H1 (cell line): ENCODE measurements around the gene DPEP2NB. TPM values are rescaled to one million over a fixed set of nuclear protein-coding genes. Genes with fewer than 3 reads are reported as not detected.

Source experiments
- ATF2 ChIP-seq: IDR thresholded peaks from 2 replicates; pipeline ENCODE4 v1.6.1; 2012; ENCODE audit warnings: low read length, inconsistent platforms
- BACH1 ChIP-seq: IDR thresholded peaks from 2 replicates; pipeline ENCODE4 v1.6.1; 2012; ENCODE audit warnings: low read length, improper control_type of control experiment
- BRCA1 ChIP-seq: IDR thresholded peaks from 2 replicates; pipeline ENCODE4 v1.6.1; 2012; ENCODE audit warnings: low read depth, low read length, improper control_type of control experiment
- CEBPB ChIP-seq: IDR thresholded peaks from 2 replicates; pipeline ENCODE4 v1.6.1; 2012; ENCODE audit warnings: low read depth, low read length
- CHD1 ChIP-seq: IDR thresholded peaks from 2 replicates; pipeline ENCODE4 v1.6.1; 2012; ENCODE audit warnings: low read depth, low read length, improper control_type of control experiment
- CREB1 ChIP-seq: IDR thresholded peaks from 2 replicates; pipeline ENCODE4 v1.6.1; 2012; ENCODE audit warnings: inconsistent platforms
- CTCF ChIP-seq, 3 experiments: IDR thresholded peaks; 1 replicate in 2 of 3; 2 replicates in 1 of 3; pipeline versions ENCODE4 v1.5.1 to v1.6.1; 2011; ENCODE audit warnings: low read length in 3 of 3, mild to moderate bottlenecking in 3 of 3, inconsistent platforms in 2 of 3, low read depth in 1 of 3, moderate library complexity in 1 of 3; ENCODE audit not compliant: insufficient read depth in 1 of 3; ENCODE audit errors: control extremely low read depth in 1 of 3
- EP300 ChIP-seq, 2 experiments: IDR thresholded peaks; 1 replicate in 1 of 2; 2 replicates in 1 of 2; pipeline ENCODE4 v1.6.1; 2011 to 2012; ENCODE audit warnings: low read depth in 2 of 2, low read length in 2 of 2, mild to moderate bottlenecking in 2 of 2, borderline replicate concordance in 1 of 2, inconsistent platforms in 1 of 2, moderate library complexity in 1 of 2
- FOSL1 ChIP-seq: IDR thresholded peaks from 2 replicates; pipeline ENCODE4 v1.6.1; 2011; ENCODE audit warnings: mild to moderate bottlenecking, low read depth, low read length, moderate library complexity; ENCODE audit not compliant: insufficient read depth
- HDAC6 ChIP-seq: IDR thresholded peaks from one replicate; pipeline ENCODE4 v1.7.1; 2012; ENCODE audit warnings: low read depth, mild to moderate bottlenecking, inconsistent platforms, low read length, moderate library complexity
- KDM1A ChIP-seq: fragments of 200-600, 300-600 bp; sonication (generic); IDR thresholded peaks from 2 replicates; pipeline ENCODE4 v1.7.1; 2016; ENCODE audit warnings: mild to moderate bottlenecking, low read length, borderline replicate concordance
- KDM5A ChIP-seq: fragments of 200-600 bp; IDR thresholded peaks from 2 replicates; pipeline ENCODE4 v1.7.1; 2012; ENCODE audit warnings: mild to moderate bottlenecking, low read length, inconsistent platforms, mixed read lengths
- NRF1 ChIP-seq: IDR thresholded peaks from 2 replicates; pipeline ENCODE4 v1.6.1; 2011; ENCODE audit warnings: mild to moderate bottlenecking, low read depth, low read length, improper control_type of control experiment
- SIN3A ChIP-seq, 2 experiments: IDR thresholded peaks in 1 of 2; conservative IDR thresholded peaks in 1 of 2; 2 replicates each; pipeline ENCODE4 v1.6.1; 2011 to 2012; ENCODE audit warnings: low read length in 2 of 2, improper control_type of control experiment in 1 of 2, low read depth in 1 of 2, mild to moderate bottlenecking in 1 of 2
- SP1 ChIP-seq: IDR thresholded peaks from 2 replicates; pipeline ENCODE4 v1.6.1; 2011; ENCODE audit warnings: low read depth, low read length
- SUZ12 ChIP-seq: fragments of 200-600 bp; sonication (generic); IDR thresholded peaks from 2 replicates; pipeline ENCODE4 v1.6.1; 2012; ENCODE audit warnings: mild to moderate bottlenecking, inconsistent platforms, low read length, moderate library complexity, mixed read lengths
- TEAD4 ChIP-seq: IDR thresholded peaks from 2 replicates; pipeline ENCODE4 v1.6.1; 2012; ENCODE audit warnings: low read depth, low read length, inconsistent platforms, mixed read lengths
- polyA plus RNA-seq, 7 experiments: library from polyadenylated mRNA; depleted of rRNA in 3 of 7; stranded (reverse) in 5 of 7; unstranded in 2 of 7; fragments of >200 nt in 5 of 7; fragments of 200-250 nt in 2 of 7; gene quantifications; 1 replicate in 5 of 7; 2 replicates in 1 of 7; 4 replicates in 1 of 7; pipeline versions ENCODE4 v1.2.1 to v1.2.3, GENCODE V29; 2011 to 2013; ENCODE audit warnings: missing spikeins in 2 of 7, mixed read lengths in 2 of 7
- total RNA-seq: library from RNA; stranded (reverse); fragmentation: NEBNext Ultra II Directional; extraction: Animal tissue kit (Norgen Biotek cat#: 25700); gene quantifications from 2 replicates; pipeline ENCODE4 v1.2.1, GENCODE V29; 2021
- TF ChIP-seq, protein P1 (sequence below): IDR thresholded peaks from 2 replicates; pipeline ENCODE4 v1.6.1; 2012; ENCODE audit warnings: inconsistent platforms

Gene DPEP2NB
- total and polyA plus RNA-seq, 2 of the 8 experiments (the other 6 are each of a cell fraction or from before 2014, with no cell fraction given): not detected

DNA sequence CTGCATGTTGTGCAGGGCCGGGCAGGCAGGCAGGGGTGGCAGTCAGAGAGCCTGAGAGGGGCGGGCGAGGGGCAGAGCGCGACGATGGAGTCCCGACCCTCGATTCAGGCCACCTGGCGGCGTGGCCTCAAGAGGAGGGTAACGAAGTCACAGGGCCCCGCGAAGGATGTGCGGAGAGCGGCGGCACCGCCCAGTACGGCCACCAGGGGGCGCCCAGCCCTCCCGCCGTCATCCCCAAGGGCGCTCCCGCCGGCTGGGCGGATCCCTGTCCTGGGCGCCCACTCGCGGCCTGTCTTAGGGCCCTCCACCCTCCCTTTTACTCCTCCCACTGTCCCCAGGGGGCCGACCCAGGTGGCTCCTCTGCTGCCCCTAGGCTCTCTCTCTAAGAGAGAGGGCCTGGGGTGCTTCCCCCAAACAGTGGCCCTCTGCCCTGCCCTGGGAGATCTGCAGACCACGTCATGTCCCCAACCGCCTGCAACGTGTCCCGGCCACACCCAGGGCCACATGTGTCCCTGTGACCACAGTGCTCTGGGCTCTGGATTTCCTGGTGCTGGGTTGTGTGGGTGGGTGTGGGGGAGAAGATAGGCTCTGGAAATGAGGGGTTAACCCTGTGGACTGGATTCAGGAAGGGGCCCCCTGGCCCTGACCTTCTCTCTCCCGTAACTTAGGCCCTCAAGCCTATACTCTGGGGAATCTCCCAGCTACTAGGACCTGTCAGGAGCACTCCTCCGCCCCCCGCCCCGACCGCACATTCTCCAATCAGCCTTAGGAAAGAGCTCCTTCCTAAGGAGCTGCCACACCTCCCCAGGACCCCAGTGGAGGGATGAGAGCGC is 22.3 kb downstream of the DPEP2NB start (continued):
- TF ChIP-seq BRCA1 (no peak), ATF2 (no peak), SIN3A (conservative IDR thresholded peaks at IDR 0.05 in 1 of 2, IDR thresholded peaks at IDR 0.05 in 1 of 2; ENCODE audit: low read depth in 1 of 2, low read length in 2 of 2) (no peak), KDM1A (no peak), CTCF (IDR thresholded peaks at IDR 0.05; ENCODE audit: control extremely low read depth in 1 of 3, insufficient read depth in 1 of 3, low read depth in 1 of 3, low read length in 3 of 3) (peak; percentile 90 to 97 (median 94)), SP1 (no peak), EP300 (IDR thresholded peaks at IDR 0.05; ENCODE audit: borderline replicate concordance in 1 of 2, low read depth in 2 of 2, low read length in 2 of 2) (no peak), SUZ12 (no peak), KDM5A (no peak), BACH1 (peak; percentile 85), CEBPB (no peak), FOSL1 (0 out of 2 replicates have a peak, but pooled peaks have one; percentile 31), CHD1 (no peak), CREB1 (peak; percentile 84), HDAC6 (no peak), TEAD4 (no peak), NRF1 (no peak)
- TF ChIP-seq, protein P1, sequence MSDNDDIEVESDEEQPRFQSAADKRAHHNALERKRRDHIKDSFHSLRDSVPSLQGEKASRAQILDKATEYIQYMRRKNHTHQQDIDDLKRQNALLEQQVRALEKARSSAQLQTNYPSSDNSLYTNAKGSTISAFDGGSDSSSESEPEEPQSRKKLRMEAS: peak; percentile 95
- TF ChIP-seq, all 59 proteins: peak for 15
